GM23338 (cell line): ENCODE measurements around the gene ADGRV1. TPM values are rescaled to one million over a fixed set of nuclear protein-coding genes. Genes with fewer than 3 reads are reported as not detected.

ENCODE experiments used
- ATAC-seq: fragments of 200-7000 bp; cut with Tn5 transposase; 3 replicates; pipeline ENCODE4 v1.9.1; 2020
- DNase-seq: peaks from one replicate; pipeline ENCODE4 v3.0.0-alpha.2; 2015; ENCODE audit warnings: low spot score
- H2AFZ ChIP-seq: fragments of 200-600 bp; sonication (generic); 2 replicates; pipeline ENCODE4 v1.8.0; 2016; ENCODE audit warnings: antibody characterized with exemption, mild to moderate bottlenecking, moderate library complexity
- H3F3A ChIP-seq: fragments of 200-600 bp; sonication (generic); replicated peaks from 2 replicates; pipeline ENCODE4 v1.8.0; 2017; ENCODE audit warnings: antibody characterized with exemption, mixed run types, low read depth
- H3K27ac ChIP-seq: fragments of 200-600 bp; sonication (generic); 2 replicates; pipeline ENCODE4 v1.6.1; 2016; ENCODE audit warnings: low read depth
- H3K27me3 ChIP-seq: fragments of 200-600 bp; sonication (generic); 2 replicates; pipeline ENCODE4 v1.8.0; 2016; ENCODE audit warnings: mild to moderate bottlenecking, mixed run types, moderate library complexity; ENCODE audit not compliant: insufficient read depth
- H3K36me3 ChIP-seq: fragments of 200-600 bp; sonication (generic); 2 replicates; pipeline ENCODE4 v1.8.0; 2016; ENCODE audit warnings: mild to moderate bottlenecking; ENCODE audit not compliant: insufficient read depth
- H3K4me1 ChIP-seq: fragments of 200-600 bp; sonication (generic); 2 replicates; pipeline ENCODE4 v1.8.0; 2016; ENCODE audit warnings: mild to moderate bottlenecking, moderate library complexity; ENCODE audit not compliant: insufficient read depth
- H3K4me2 ChIP-seq: fragments of 200-600 bp; sonication (generic); 2 replicates; pipeline ENCODE4 v1.7.1; 2017; ENCODE audit warnings: mixed run types
- H3K4me3 ChIP-seq: fragments of 200-600 bp; sonication (generic); 2 replicates; pipeline ENCODE4 v1.6.1; 2016; ENCODE audit warnings: mixed run types
- H3K79me2 ChIP-seq: fragments of 200-600 bp; sonication (generic); replicated peaks from 2 replicates; pipeline ENCODE4 v1.8.0; 2017; ENCODE audit warnings: mild to moderate bottlenecking; ENCODE audit not compliant: insufficient read depth
- H3K9me2 ChIP-seq: fragments of 200-600 bp; sonication (generic); 2 replicates; pipeline ENCODE4 v1.8.0; 2017; ENCODE audit not compliant: insufficient read depth
- H4K20me1 ChIP-seq: fragments of 200-600 bp; sonication (generic); replicated peaks from 2 replicates; pipeline ENCODE4 v1.8.0; 2017; ENCODE audit warnings: mild to moderate bottlenecking; ENCODE audit not compliant: insufficient read depth
- H3K27ac Mint-ChIP-seq: 2 replicates; pipeline ENCODE4 v1.8.0; 2020; ENCODE audit warnings: inconsistent platforms, mild to moderate bottlenecking, moderate library complexity, mixed read lengths
- H3K27me3 Mint-ChIP-seq: 3 replicates; pipeline ENCODE4 v1.8.0; 2022; ENCODE audit warnings: low read depth, mild to moderate bottlenecking, moderate library complexity, mixed read lengths, inconsistent platforms; ENCODE audit not compliant: insufficient read depth, poor library complexity
- H3K36me3 Mint-ChIP-seq: 3 replicates; pipeline ENCODE4 v1.8.0; 2021; ENCODE audit warnings: low read depth, mild to moderate bottlenecking, inconsistent platforms, moderate library complexity, mixed read lengths
- H3K4me1 Mint-ChIP-seq: 3 replicates; pipeline ENCODE4 v1.8.0; 2020; ENCODE audit warnings: mild to moderate bottlenecking, inconsistent platforms, mixed read lengths
- H3K4me3 Mint-ChIP-seq: 3 replicates; pipeline ENCODE4 v1.8.0; 2021; ENCODE audit warnings: moderate library complexity, mild to moderate bottlenecking, inconsistent platforms, mixed read lengths
- H3K9me3 Mint-ChIP-seq: 3 replicates; pipeline ENCODE4 v1.8.0; 2020; ENCODE audit warnings: moderate library complexity, mild to moderate bottlenecking, inconsistent platforms, mixed read lengths
- CREB1 ChIP-seq: fragments of 250-450 bp; sonication (Bioruptor Pico); IDR thresholded peaks from 2 replicates; pipeline ENCODE4 v1.5.0; 2020; ENCODE audit warnings: low read depth, mild to moderate bottlenecking, moderate library complexity
- CTCF ChIP-seq, 2 experiments: fragments of 200-600 bp in 1 of 2; sonication (generic) in 1 of 2; conservative IDR thresholded peaks; 2 replicates each; pipeline versions ENCODE4 v1.5.1 to v1.6.1; 2016 to 2017; ENCODE audit warnings: antibody characterized with exemption in 2 of 2, low read depth in 2 of 2, mild to moderate bottlenecking in 2 of 2, moderate library complexity in 1 of 2
- ETS1 ChIP-seq: IDR thresholded peaks from 2 replicates; pipeline ENCODE4 v1.6.1; 2016; ENCODE audit warnings: antibody characterized with exemption
- EZH2 ChIP-seq: fragments of 200-600 bp; sonication (generic); IDR thresholded peaks from one replicate; pipeline ENCODE4 v1.8.0; 2017; ENCODE audit warnings: antibody characterized with exemption, mild to moderate bottlenecking, low read depth; ENCODE audit not compliant: unreplicated experiment
- EZH2phosphoT487 ChIP-seq: fragments of 200-600 bp; sonication (generic); IDR thresholded peaks from one replicate; pipeline ENCODE4 v1.8.1; 2018; ENCODE audit warnings: antibody characterized with exemption; ENCODE audit not compliant: unreplicated experiment
- JUNB ChIP-seq: IDR thresholded peaks from one replicate; pipeline ENCODE4 v1.6.1; 2016; ENCODE audit warnings: antibody characterized with exemption; ENCODE audit not compliant: unreplicated experiment
- NANOG ChIP-seq: IDR thresholded peaks from 2 replicates; pipeline ENCODE4 v1.6.1; 2016; ENCODE audit warnings: antibody characterized with exemption, borderline replicate concordance
- POLR2AphosphoS5 ChIP-seq: IDR thresholded peaks from 2 replicates; pipeline ENCODE4 v1.6.1; 2016; ENCODE audit warnings: antibody characterized with exemption, low read depth
- REST ChIP-seq: IDR thresholded peaks from one replicate; pipeline ENCODE4 v1.6.1; 2018; ENCODE audit warnings: antibody characterized with exemption; ENCODE audit not compliant: unreplicated experiment
- STAT1 ChIP-seq: IDR thresholded peaks from one replicate; pipeline ENCODE4 v1.6.1; 2016; ENCODE audit warnings: antibody characterized with exemption; ENCODE audit not compliant: unreplicated experiment
- ZNF331 ChIP-seq: fragments of 250-450 bp; sonication (Bioruptor Pico); IDR thresholded peaks from 2 replicates; pipeline ENCODE4 v1.5.0; 2020; ENCODE audit warnings: low read depth, mild to moderate bottlenecking, moderate library complexity
- polyA plus RNA-seq: library from polyadenylated mRNA; unstranded; fragments of >200 nt; fragmentation: Nextera tagmentation; extraction: Ambion mirVana; gene quantifications from 2 replicates; pipeline ENCODE4 v1.2.1, GENCODE V29; 2016
- total RNA-seq: library from RNA; depleted of rRNA; stranded (reverse); fragments of >200 nt; shearing (Covaris generic); gene quantifications from 2 replicates; pipeline ENCODE4 v1.2.3, GENCODE V29; 2014

The ADGRV1 gene
- total and polyA plus RNA-seq, 2 experiments from 2014 or later = 46.1 to 149 TPM

- H2AFZ ChIP-seq = no peak overlapping the region
- no peak overlapping the region for H3K4me3 ChIP-seq
- H4K20me1 ChIP-seq = no peaks in the 10 kb centered on the region
- peaks cover 3% of the 10 kb centered on the region for H3K27me3 Mint-ChIP-seq
- H3K4me3 Mint-ChIP-seq = no peak overlapping the region
- DNase-seq = no peak
- no peaks in the 10 kb centered on the region for H3K27me3 ChIP-seq
- H3K9me2 ChIP-seq = no peaks in the 10 kb centered on the region
- no peak overlapping the region; the same call in 1 of the 2 replicates for H3K27ac Mint-ChIP-seq
- no peak overlapping the region for H3K4me2 ChIP-seq
- peaks cover 9% of the 10 kb centered on the region; the same call in 1 of the 2 replicates for H3K36me3 ChIP-seq
- peaks cover 43% of the 10 kb centered on the region for H3K36me3 Mint-ChIP-seq
- no peaks in the 10 kb centered on the region for H3K79me2 ChIP-seq
- no peak for ATAC-seq
- no peaks in the 10 kb centered on the region for H3K4me1 ChIP-seq
- H3K9me3 Mint-ChIP-seq = no peaks in the 10 kb centered on the region
- no peak overlapping the region for H3K27ac ChIP-seq
- H3K4me1 Mint-ChIP-seq = no peaks in the 10 kb centered on the region
- TF ChIP-seq ETS1 (no peak), STAT1 (no peak), EZH2 (no peak), CREB1 (CRISPR knock-in tag) (no peak), POLR2AphosphoS5 (no peak), EZH2phosphoT487 (no peak), CTCF (conservative IDR thresholded peaks at IDR 0.05; ENCODE audit: low read depth in 2 of 2) (no peak), NANOG (no peak), REST (no peak), ZNF331 (CRISPR knock-in tag) (no peak), JUNB (no peak)
- no peaks in the 10 kb centered on the region for H3F3A ChIP-seq
These were observed 251.6 kb downstream of the ADGRV1 start for GRCh38 chr5:90810211-90810610.
